NCI-H82 treated with DMSO at 0.1 percent for 48 hours (cell line): ENCODE measurements around the gene ADARB1.
A peak's percentile ranks its signal among the peaks of the same experiment; 100 is the strongest.
"Not testable (repeated sequence)": the region's sequence is repeated elsewhere in the genome, so short reads cannot be mapped to it uniquely, and the experiment has no call there.

Experiments
- DNase-seq: peaks from one replicate; lab custom pipeline; 2025; ENCODE audit not compliant: unreplicated experiment; lab: John Stamatoyannopoulos, UW

The ADARB1 gene, protein sequence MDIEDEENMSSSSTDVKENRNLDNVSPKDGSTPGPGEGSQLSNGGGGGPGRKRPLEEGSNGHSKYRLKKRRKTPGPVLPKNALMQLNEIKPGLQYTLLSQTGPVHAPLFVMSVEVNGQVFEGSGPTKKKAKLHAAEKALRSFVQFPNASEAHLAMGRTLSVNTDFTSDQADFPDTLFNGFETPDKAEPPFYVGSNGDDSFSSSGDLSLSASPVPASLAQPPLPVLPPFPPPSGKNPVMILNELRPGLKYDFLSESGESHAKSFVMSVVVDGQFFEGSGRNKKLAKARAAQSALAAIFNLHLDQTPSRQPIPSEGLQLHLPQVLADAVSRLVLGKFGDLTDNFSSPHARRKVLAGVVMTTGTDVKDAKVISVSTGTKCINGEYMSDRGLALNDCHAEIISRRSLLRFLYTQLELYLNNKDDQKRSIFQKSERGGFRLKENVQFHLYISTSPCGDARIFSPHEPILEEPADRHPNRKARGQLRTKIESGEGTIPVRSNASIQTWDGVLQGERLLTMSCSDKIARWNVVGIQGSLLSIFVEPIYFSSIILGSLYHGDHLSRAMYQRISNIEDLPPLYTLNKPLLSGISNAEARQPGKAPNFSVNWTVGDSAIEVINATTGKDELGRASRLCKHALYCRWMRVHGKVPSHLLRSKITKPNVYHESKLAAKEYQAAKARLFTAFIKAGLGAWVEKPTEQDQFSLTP

DNA sequence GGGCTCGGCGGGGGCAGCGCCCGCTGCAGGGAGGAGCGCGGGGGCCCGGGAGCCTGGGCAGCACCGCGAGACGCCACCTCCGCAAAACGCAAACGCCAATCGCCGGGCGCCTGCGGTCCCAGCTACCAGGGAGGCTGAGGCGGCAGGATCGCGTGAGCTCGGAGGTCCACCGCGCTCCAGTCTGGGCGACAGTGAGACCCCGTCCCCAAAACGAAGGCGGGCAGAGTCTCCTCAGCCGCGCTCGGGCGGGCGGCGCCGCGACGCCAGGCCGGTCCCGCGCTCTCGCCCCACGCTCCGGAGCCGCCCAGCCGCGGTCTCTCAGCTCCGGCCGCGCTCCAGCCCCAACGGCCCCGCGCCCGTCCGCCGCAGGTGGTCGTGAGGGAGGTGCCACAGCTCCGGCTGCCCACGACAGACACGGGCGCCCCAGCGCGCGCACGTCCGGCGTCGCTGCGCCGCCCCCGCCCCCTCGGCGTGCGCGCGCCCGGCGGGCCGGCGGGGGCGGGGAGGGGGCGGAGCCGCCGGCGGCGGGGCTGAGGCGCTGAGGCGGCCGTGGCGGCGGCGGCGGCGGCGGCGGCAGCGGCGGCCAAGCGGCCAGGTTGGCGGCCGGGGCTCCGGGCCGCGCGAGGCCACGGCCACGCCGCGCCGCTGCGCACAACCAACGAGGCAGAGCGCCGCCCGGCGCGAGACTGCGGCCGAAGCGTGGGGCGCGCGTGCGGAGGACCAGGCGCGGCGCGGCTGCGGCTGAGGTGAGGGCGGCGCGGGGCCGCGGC is at the start of gene ADARB1:
TSS of gene ADARB1 (plus strand) at position 533 of the 770 bp plus-strand sequence. CDS start 97,077 bp downstream, outside the sequence.
- DNase-seq = no peak

DNA sequence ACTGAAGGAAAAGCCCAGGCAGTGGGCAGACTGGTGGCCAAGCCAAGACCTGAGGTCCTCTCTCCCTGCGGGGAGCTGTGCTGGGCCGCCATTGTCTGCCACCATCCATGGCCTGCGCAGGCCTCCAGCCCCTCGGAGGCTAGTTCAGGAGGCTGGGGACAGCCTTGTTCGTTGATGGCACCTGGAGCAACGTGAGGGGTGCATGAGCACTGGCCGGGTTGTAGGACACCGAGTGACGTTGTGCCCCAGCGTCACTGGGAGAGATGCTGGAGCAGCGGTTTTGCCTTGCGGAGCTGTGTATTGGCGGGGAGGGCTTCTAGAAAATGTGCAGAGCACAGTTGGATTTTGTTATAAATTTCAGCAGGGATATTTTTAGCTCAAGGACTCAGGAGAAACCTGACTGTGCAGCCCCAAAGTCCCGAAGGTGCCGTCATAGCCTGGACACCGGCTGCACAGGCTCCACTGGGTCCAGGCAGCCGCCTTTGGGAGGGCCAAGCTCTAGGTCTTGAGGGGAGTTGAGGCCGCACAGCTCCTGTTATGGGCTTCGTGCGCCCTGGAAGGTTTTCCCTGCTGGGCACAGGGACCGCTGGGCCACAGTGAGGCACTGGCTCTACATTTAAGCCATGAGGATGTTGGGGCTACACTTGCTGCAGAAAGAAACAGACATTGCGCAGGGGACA is 48.2 kb upstream of the ADARB1 start:
- DNase-seq = no peak

DNA sequence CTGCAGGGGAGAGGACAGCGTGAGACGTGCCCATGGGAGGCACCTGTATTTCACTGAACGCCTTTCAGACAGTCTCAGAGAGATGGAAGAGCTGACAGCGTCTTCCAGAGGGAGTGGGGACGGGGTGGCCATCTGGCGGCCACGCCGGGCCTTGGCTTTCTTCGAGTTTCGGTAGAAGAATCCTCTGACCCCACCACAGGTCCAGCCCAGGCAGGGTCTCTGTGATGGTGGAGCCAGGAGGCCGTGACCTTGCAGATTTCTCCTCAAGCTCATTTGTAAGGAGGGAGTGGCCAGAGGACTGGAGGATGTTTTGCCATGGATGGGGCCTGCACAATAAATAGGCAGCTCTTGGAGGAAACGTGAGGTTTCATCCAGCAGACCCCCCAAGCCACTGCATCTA is 47.6 kb upstream of the ADARB1 start:
- no peak for DNase-seq

DNA sequence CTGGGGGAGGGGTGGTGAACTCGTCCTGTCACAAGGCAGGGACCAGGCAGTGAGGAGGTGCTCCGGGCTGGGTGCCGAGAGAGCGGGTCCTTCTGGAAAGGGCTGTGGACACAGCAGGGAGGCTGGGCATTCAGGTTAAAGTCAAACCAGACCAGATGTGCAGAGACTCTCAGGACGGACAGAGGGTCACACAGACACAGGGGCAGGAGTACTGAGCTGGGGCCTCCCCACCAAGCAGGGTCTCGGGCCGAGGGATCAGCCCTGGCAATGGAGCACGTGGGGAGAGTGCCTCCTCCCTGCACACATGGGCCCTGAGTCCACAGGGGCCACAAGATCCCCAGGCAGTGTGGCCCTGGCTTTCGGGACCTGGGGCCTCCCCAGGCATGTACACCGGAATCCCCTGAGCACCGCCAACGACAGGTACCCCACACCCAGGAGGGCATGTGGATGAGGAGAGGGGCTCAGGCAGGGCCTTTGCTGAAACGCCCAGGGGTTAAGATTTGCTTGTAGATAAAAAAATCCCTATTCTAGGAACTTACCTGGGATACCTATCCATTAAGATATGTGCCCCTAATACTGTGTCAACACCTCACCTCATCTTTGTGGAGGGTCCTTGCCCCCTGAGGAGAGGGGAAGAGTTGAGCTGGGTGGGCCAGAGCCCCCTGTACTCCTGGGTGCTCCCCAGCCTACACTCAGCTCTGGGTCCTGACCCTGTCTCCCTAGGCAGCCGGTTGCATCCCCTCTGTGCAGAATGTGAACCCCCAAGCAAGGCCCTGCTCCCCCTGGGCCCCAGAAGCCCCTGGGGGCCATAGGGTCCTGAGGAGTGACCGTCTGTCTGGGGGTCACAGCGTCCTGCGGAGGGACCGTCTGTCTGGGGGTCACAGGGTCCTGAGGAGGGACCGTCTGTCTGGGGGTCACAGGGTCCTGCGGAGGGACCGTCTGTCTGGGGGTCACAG is 46.9 kb upstream of the ADARB1 start:
- DNase-seq = no peak

DNA sequence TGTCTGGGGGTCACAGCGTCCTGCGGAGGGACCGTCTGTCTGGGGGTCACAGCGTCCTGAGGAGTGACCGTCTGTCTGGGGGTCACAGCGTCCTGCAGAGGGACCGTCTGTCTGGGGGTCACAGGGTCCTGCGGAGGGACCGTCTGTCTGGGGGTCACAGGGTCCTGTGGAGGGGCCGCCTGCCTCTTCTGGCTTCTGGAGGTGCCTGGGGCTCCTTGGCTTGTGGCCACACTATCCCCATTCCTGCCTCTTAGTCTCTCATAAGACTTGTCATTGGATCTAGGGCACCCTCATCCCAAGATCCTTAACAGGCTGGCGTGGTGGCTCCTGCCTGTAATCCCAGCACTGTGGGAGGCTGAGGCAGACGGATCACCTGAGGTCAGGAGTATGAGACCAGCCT is 45.7 kb upstream of the ADARB1 start:
- not testable (repeated sequence) for DNase-seq

DNA sequence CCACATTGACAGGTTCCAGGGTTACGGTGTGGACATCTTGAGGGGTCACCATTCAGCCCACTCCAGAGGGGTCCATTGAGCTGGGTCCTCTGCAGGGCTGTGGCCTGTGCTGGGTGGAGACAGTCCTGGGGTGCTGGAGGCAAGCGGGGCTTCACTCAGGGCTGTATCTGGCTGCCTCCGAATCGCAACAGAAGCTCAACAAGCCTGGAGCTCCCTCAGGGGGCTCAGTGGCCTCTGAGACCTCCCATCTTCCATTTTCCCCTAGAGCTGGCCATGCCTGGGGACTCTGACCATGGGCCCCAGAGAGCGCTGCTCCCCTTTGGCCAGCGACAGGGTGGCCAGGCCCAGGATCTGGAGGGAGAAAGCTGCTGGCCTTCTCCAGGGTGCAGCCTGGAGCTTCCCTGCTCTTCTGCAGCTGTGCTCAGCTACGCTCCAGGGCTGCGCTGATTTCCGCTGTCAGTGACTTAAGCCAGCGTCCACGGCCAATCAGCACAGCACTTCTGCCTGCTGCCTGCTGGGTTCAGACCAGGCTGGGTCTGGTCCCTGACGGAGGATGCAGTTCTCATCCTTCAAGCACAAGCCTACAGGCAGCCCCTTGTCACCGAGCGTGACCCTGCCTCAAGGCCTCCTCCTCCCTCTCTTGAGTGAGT is 45.0 kb upstream of the ADARB1 start:
- DNase-seq = peak; percentile 5

DNA sequence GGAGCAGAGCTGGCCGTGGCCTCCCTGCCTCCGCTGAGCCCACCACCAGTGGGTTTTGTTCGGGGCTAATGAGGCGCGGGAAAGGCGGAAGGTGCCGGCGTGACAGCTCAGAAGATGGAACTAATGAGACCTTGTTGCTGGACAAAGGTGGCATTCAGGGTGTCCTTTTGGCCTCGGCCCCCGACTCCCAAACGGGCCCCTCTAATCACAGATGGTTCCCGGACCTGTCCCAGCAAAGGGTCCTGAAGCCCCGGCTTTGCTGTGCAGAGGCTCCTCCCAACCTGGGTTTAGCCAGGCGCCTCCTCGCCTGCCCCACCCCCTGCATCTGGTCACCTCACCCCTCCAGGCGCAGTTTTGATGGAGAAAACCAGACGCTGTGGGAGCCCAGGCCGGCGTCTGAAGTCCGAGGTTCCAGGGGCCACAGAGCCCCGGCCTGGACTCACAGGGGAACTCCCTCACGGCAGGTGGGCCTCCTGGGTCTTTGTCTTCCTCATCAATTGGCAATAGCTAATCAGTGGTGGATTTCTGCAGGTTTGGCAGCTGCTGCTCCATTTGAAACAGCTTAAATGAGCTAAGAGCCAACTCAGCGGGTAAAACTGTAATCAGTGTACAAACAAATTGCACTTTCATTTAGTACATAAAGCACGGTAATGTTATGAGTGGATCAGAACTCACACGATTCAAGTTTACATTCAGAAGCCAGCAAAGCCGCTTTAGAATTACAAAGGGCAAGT is 44.3 kb upstream of the ADARB1 start:
- no peak for DNase-seq

DNA sequence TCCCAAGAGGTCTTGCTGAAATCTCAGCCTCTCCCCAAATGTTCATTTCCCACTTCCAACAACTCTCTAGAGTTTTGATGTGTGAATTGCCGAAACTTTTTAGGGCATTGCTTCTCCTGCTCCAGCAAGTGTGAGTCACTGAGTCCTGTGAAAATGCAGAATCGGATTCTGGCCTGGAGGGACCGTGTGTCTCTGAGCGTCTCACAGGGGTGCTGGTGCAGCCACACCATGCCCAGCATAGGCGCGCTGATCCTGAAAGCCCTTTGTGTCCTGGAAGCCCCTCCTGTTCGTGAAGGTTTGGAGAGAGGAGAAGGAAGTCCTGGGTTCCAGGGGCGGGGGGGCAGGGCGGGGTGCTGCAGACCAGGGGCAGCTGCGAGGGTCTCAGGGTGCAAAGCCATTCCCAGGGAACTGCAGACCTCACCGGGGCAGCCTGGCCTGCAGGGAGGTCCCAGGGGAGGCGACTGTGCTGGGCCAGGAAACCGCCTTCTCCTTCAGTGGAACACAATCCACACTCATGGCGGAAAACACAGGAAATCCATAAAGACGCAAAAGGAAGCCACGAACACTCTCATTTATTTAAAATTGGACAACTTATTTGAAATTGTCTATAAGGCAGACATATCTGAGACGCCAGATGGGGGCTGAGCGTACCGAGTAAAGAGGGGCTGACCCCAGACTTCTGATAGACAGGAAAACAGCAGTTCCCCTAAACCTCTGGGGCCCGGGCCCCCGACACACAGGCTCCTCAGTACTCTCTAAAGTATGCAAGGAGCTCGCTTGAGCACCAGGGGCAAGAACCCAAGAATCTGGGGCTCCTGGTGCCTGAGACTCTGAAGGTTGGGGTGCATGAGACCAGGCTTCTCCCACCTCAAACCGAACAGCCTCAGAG is 43.5 kb upstream of the ADARB1 start:
- DNase-seq = no peak

DNA sequence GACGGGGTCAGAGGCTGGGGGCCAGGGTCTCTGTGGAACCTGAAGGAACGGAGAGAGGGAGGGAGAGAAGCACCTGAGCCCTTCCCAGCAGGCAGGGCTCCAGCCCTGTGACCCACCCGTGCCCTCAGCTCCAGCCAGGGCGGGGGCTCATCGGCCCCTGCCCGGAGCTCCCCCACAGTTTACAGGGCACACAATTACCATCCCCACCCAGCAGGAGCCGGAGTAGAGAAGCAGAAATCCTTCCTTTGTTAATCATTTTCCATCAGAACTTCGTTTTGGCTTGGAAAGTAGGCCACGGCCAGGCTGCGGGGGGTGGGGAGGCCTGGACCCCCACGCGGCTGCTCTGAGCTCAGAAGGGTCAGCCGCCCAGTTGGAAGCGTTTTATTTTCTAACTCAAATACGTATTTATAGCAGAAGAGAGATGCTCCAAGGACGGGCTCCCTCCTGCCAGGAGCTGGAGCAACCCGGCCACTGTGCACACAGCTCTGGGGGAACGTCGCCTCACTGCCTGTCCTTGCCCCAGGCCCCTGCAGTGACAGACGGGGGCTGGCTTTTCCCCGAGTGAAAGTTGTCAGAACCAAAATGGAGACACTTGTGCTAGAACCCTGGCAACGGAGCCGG is 42.7 kb upstream of the ADARB1 start:
- no peak for DNase-seq

DNA sequence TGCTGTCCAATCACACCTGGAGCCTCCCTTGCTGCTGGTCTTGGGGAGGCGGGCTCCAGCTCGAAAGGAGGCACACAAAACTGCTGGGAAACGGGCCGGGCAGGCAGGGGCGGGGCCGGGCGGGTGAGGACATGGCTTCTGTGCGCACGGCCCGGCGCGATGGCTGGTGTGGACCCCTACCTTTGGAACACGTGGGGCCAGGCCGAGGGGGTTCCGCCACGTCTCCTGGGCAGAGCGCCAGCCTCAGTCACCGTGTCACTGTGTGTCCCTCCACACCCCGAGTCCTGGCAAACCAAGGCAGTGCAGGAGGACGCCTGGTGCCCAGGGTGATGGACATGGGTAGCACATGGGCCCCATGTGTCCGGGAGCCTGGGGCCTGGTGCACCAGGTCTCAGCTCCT is 42.0 kb upstream of the ADARB1 start:
- no peak for DNase-seq

DNA sequence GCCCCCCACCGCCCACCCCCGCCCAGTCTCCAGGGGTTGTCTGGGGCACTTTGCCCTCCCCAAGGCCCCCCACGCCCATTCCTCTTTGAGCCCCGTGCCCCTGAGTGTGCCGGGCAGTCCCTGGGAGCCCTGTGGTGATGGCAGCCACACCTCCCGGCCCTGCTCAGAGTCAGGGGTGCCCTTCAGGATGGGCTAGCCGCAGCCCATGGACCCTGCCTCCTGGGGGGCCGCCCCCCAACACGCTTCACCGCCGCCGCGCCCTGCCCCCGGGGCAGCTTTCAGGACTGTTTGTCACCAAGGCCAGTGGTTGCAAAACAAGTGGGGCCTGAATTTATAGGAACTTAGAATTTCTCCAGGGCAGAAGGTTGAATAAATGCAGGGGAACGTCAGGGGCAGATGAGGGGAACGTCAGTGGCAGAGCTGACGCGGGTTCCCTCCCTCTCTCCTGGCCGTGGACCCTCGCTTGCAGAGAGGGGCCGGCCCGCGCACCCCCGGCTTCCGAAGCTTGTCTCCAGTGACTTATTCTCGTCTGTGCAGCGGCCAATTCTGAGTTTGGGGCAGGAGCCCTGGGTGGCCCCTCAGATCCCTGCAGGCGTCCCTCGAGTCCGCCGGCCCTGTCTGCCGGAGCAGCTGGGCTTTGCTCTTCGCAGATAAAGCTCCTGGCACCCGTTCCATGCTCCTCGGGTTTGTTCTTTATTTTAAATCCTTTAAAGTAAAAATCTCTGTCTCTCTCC is 41.2 kb upstream of the ADARB1 start:
- no peak for DNase-seq

DNA sequence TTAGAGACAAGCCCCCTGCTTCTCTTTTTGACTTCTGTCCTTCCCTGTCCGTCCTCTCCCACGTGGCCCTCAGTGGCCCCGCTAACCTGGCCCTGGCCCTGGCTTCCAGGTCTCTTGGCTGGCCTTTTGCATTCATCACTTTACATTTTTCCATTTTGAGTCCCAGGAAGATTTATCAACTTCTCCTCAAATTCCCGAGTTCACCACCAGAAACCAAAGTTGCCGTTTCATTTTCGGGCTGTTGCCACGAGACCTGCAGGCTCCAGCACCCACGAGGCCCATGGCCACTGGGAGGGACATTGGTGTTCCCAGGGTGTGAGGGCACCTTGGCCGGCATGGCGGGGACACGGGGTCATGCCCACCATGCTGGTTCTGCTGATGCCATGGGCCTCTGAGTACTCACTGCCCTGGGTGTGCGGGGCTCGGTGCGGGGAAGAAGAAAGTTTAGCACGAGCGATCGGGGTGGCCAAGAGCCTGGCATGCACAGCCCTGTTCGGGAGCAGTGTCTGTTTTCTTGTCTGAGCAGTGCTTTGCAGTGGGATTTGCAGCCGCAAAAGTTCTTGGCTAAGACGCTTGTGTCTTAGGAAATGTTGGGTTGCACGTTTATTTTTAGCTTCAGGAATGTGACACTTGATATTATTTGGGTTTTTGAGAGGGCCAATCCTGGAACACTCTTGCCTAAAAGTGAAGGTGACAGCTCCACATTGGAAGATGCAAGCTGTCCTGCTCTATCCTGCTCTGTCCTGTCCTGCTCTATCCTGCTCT is 40.4 kb upstream of the ADARB1 start:
- no peak for DNase-seq

DNA sequence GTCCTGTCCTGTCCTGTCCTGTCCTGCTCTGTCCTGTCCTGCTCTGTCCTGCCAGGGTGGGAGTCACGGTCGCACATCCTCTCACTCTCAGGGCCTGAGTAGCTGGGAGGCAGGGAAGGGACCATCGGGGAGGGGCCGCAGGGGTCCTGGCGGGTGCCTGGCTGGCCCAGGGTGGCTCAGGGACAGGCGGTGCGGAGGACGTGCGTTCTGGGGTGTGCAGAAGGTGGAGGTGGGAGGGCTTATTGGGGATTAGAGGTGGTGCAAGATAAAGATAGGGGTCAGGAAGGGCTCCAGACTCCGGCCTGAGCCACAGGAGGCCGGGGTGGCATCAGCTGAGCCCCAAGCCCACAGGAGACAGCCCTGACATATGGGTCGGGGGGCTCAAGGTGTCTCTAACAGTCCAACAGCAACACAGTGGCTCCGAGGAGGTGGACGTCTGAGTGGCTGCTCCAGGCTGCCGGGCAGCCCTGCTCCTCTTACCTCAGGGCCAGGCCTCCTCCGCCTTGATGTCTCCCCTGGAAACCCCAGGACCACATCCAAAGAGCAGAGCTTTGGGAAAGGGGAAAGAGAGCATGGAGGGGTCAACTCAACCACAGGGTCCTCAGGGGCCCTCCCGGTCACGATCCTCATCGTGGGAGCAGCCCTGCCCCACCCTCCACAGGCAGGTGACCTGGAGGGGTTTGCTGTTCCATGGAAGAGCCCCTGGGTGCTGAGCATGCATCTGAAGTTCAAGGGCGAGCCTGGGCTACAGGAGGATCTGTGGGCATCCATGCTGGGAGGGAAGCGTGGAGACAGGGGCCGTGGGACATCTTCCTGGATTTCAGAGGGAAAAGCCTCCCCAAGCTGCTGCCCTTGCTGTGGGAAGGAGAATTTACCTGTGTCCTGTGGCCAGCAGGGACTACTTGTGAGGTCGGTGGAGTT is 39.6 kb upstream of the ADARB1 start:
- no peak for DNase-seq

DNA sequence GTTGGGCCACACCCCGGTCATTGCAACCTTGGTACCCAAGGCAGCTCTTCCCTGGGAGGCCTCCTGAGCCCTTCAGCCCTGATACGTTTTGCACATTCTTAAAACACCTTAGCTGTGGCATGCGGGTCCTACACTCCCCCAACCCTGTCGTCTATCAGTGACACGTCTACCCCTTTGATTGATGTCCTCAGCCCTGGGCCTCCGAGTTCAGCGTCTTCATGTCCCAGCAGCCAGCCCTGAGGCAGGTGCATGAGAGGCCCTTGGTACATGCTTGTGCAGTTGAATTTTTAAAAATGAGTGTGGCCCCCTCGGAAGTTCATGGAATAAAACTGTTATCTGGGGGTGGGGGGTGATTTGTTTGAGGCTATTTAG is 38.9 kb upstream of the ADARB1 start:
- no peak for DNase-seq

DNA sequence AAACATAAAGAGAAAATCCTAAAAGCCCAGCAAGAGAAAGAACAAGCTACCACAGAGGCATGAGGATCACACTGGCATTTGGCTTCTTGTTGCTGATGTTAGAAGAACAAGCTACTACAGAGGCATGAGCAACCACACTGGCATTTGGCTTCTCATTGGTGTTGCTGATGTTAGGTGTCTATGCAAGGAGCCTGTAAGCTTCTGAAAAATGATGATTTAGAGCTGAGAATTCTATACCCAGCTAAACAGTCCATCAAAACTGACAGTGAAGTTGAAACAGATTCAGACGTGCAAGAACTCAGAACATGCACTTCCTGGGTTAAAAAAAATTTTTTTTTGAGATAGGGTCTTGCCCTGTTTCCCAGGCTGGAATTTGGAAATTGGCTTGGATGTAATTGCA is 37.8 kb upstream of the ADARB1 start:
- DNase-seq = no peak
